WTC11 (cell line): ENCODE results near the gene RCAN2. TPM values are rescaled to one million over a fixed set of nuclear protein-coding genes. Genes with fewer than 3 reads are reported as not detected.

ENCODE experiments used
- ATAC-seq: fragments of 200-7000 bp; cut with Tn5 transposase; 2 replicates; pipeline ENCODE4 v1.10.0; 2021; ENCODE audit warnings: mild to moderate bottlenecking, moderate library complexity
- CTCF ChIA-PET: fragments of 300-600 bp; sonication (Branson Sonifier 250); formaldehyde crosslinking; loops from one replicate; lab custom pipeline; 2021; ENCODE audit warnings: antibody characterized with exemption; lab: Charles Lee
- POLR2A ChIA-PET: fragments of 350-600 bp; sonication (Branson Sonifier 250); formaldehyde crosslinking; loops from one replicate; lab custom pipeline; 2021; ENCODE audit warnings: antibody characterized with exemption; lab: Charles Lee
- DNase-seq: peaks from one replicate; pipeline ENCODE4 v3.0.0; 2021; ENCODE audit warnings: low spot score
- H3K27ac Mint-ChIP-seq: 2 replicates; pipeline ENCODE4 v1.8.0; 2021; ENCODE audit warnings: mixed read lengths
- H3K27me3 Mint-ChIP-seq: 2 replicates; pipeline ENCODE4 v1.8.0; 2021; ENCODE audit warnings: low read depth, mild to moderate bottlenecking, moderate library complexity, mixed read lengths
- H3K36me3 Mint-ChIP-seq: 2 replicates; pipeline ENCODE4 v1.8.0; 2021; ENCODE audit warnings: mixed read lengths
- H3K4me1 Mint-ChIP-seq: 2 replicates; pipeline ENCODE4 v1.8.0; 2022; ENCODE audit warnings: mixed read lengths
- H3K4me3 Mint-ChIP-seq: 2 replicates; pipeline ENCODE4 v1.8.0; 2021; ENCODE audit warnings: mild to moderate bottlenecking, moderate library complexity, mixed read lengths
- H3K9me3 Mint-ChIP-seq: 2 replicates; pipeline ENCODE4 v1.8.0; 2021; ENCODE audit warnings: mixed read lengths
- ATF2 ChIP-seq: sonication (generic); formaldehyde crosslinking; IDR thresholded peaks from 2 replicates; pipeline ENCODE4 v1.8.1; 2022; ENCODE audit warnings: low read depth, missing genetic modification reagents, borderline replicate concordance
- ATF6 ChIP-seq: sonication (generic); formaldehyde crosslinking; IDR thresholded peaks from 2 replicates; pipeline ENCODE4 v1.8.1; 2023; ENCODE audit warnings: mild to moderate bottlenecking, missing genetic modification reagents
- E2F1 ChIP-seq: sonication (generic); formaldehyde crosslinking; IDR thresholded peaks from 2 replicates; pipeline ENCODE4 v1.8.0; 2022; ENCODE audit warnings: mild to moderate bottlenecking, missing genetic modification reagents
- ERG ChIP-seq: fragments of 250-450 bp; sonication (Bioruptor Pico); IDR thresholded peaks from 2 replicates; pipeline ENCODE4 v1.8.0; 2021; ENCODE audit warnings: mild to moderate bottlenecking
- ETV6 ChIP-seq: sonication (generic); formaldehyde crosslinking; IDR thresholded peaks from 2 replicates; pipeline ENCODE4 v1.8.1; 2022; ENCODE audit warnings: mild to moderate bottlenecking, missing genetic modification reagents
- FOXK1 ChIP-seq: sonication (generic); formaldehyde crosslinking; IDR thresholded peaks from 2 replicates; pipeline ENCODE4 v1.8.0; 2022; ENCODE audit warnings: mild to moderate bottlenecking, moderate library complexity, missing genetic modification reagents
- JUN ChIP-seq: sonication (generic); formaldehyde crosslinking; IDR thresholded peaks from 2 replicates; pipeline ENCODE4 v1.8.0; 2023; ENCODE audit warnings: mild to moderate bottlenecking, missing genetic modification reagents
- KAT7 ChIP-seq: sonication (generic); formaldehyde crosslinking; IDR thresholded peaks from 2 replicates; pipeline ENCODE4 v1.8.1; 2023; ENCODE audit warnings: missing genetic modification reagents, mild to moderate bottlenecking, borderline replicate concordance
- MLX ChIP-seq: sonication (generic); formaldehyde crosslinking; IDR thresholded peaks from 2 replicates; pipeline ENCODE4 v1.8.1; 2023; ENCODE audit warnings: mild to moderate bottlenecking, missing genetic modification reagents, moderate library complexity
- MYBL2 ChIP-seq: sonication (generic); formaldehyde crosslinking; IDR thresholded peaks from 2 replicates; pipeline ENCODE4 v1.8.1; 2023; ENCODE audit warnings: mild to moderate bottlenecking, moderate library complexity, missing genetic modification reagents
- NR1H2 ChIP-seq: sonication (generic); formaldehyde crosslinking; IDR thresholded peaks from 2 replicates; pipeline ENCODE4 v1.9.0; 2021; ENCODE audit warnings: mild to moderate bottlenecking, moderate library complexity, missing genetic modification reagents
- RORB ChIP-seq: fragments of 250-450 bp; sonication (Bioruptor Pico); IDR thresholded peaks from 2 replicates; pipeline ENCODE4 v1.9.0; 2021; ENCODE audit warnings: mild to moderate bottlenecking
- SMAD4 ChIP-seq: sonication (generic); formaldehyde crosslinking; IDR thresholded peaks from 2 replicates; pipeline ENCODE4 v1.8.0; 2022; ENCODE audit warnings: mild to moderate bottlenecking, missing genetic modification reagents
- SP1 ChIP-seq: sonication (generic); formaldehyde crosslinking; conservative IDR thresholded peaks from 2 replicates; pipeline ENCODE4 v1.8.1; 2022; ENCODE audit warnings: missing genetic modification reagents
- TP53 ChIP-seq: sonication (generic); formaldehyde crosslinking; IDR thresholded peaks from 2 replicates; pipeline ENCODE4 v1.8.1; 2023; ENCODE audit warnings: mild to moderate bottlenecking, missing genetic modification reagents
- USF1 ChIP-seq: sonication (generic); formaldehyde crosslinking; IDR thresholded peaks from 2 replicates; pipeline ENCODE4 v1.8.0; 2022; ENCODE audit warnings: mild to moderate bottlenecking, missing genetic modification reagents
- ZBTB21 ChIP-seq: sonication (generic); formaldehyde crosslinking; IDR thresholded peaks from 2 replicates; pipeline ENCODE4 v1.8.1; 2023; ENCODE audit warnings: mild to moderate bottlenecking, missing genetic modification reagents, borderline replicate concordance
- ZNF232 ChIP-seq: sonication (generic); formaldehyde crosslinking; IDR thresholded peaks from 2 replicates; pipeline ENCODE4 v1.8.0; 2022; ENCODE audit warnings: mild to moderate bottlenecking, missing genetic modification reagents
- ZNF512 ChIP-seq: sonication (generic); formaldehyde crosslinking; IDR thresholded peaks from 2 replicates; pipeline ENCODE4 v1.8.1; 2022; ENCODE audit warnings: missing genetic modification reagents, borderline replicate concordance
- ZNF671 ChIP-seq: fragments of 250-450 bp; sonication (Bioruptor Pico); IDR thresholded peaks from 2 replicates; pipeline ENCODE4 v1.8.0; 2021; ENCODE audit warnings: mild to moderate bottlenecking
- total RNA-seq: library from RNA; stranded (reverse); gene quantifications from 3 replicates; pipeline ENCODE4 v1.2.3, GENCODE V29; 2021

The RCAN2 gene
- total RNA-seq, 1 experiment from 2014 or later: 3.9 TPM

GRCh38 chr6:46310196-46310595, 181.1 kb downstream of the RCAN2 start:
- no peak for TF ChIP-seq TP53 (CRISPR knock-in tag)
- TF ChIP-seq RORB: no peak
- no peak for TF ChIP-seq KAT7 (CRISPR knock-in tag)
- TF ChIP-seq USF1 (CRISPR knock-in tag): no peak
- TF ChIP-seq MLX (CRISPR knock-in tag): no peak
- TF ChIP-seq ZNF232: no peak
- no peak for TF ChIP-seq ERG (CRISPR knock-in tag)
- no peak for TF ChIP-seq ZBTB21
- no peak for TF ChIP-seq ETV6 (CRISPR knock-in tag)
- TF ChIP-seq FOXK1 (CRISPR knock-in tag): no peak
- no peak for TF ChIP-seq NR1H2
- no peak for TF ChIP-seq MYBL2 (CRISPR knock-in tag)
- no peak for TF ChIP-seq ZNF512 (CRISPR knock-in tag)
- TF ChIP-seq, all 79 proteins: peak for 0
- no peak for ATAC-seq
- Mint-ChIP-seq H3K27ac (no peak overlapping the region), H3K27me3 (no peaks in the 10 kb centered on the region), H3K9me3 (peaks cover 3% of the 10 kb centered on the region; the same call in 1 of the 2 replicates), H3K4me1 (peaks cover 2% of the 10 kb centered on the region), H3K36me3 (no peaks in the 10 kb centered on the region), H3K4me3 (no peak overlapping the region)
- DNase-seq: no peak
- POLR2A ChIA-PET: no interaction called here
- CTCF ChIA-PET: no interaction called here

- CTCF ChIA-PET: no interaction called here
- H3K27me3 Mint-ChIP-seq: no peaks in the 10 kb centered on the region; the same call in 1 of the 2 replicates
- DNase-seq (no peak), ATAC-seq (no peak)
- H3K9me3 Mint-ChIP-seq: no peaks in the 10 kb centered on the region
- no peak overlapping the region for H3K4me3 Mint-ChIP-seq
- H3K4me1 Mint-ChIP-seq: no peaks in the 10 kb centered on the region
- POLR2A ChIA-PET: no interaction called here
- no peaks in the 10 kb centered on the region for H3K36me3 Mint-ChIP-seq
- no peak for TF ChIP-seq SMAD4 (CRISPR knock-in tag)
- no peak for TF ChIP-seq JUN (CRISPR knock-in tag)
- no peak for TF ChIP-seq ATF6 (CRISPR knock-in tag)
- TF ChIP-seq ATF2 (CRISPR knock-in tag): no peak
- no peak for TF ChIP-seq E2F1 (CRISPR knock-in tag)
- TF ChIP-seq MLX (CRISPR knock-in tag): no peak
- no peak for TF ChIP-seq ZNF512 (CRISPR knock-in tag)
- TF ChIP-seq SP1 (CRISPR knock-in tag): no peak
- TF ChIP-seq ZNF671 (CRISPR knock-in tag): no peak
- no peak for TF ChIP-seq RORB
- H3K27ac Mint-ChIP-seq: no peak overlapping the region
Measured at GRCh38 chr6:46306431-46306830, 184.8 kb downstream of the RCAN2 start.
